Activated CD4-positive, alpha-beta T cell treated with anti-CD3 and anti-CD28 coated beads for 1 hour (primary cell): ENCODE results near the gene TCTA.

Experiments used
- DNase-seq: peaks from one replicate; pipeline ENCODE4 v3.0.0-alpha.2; 2020

The TCTA gene

DNA sequence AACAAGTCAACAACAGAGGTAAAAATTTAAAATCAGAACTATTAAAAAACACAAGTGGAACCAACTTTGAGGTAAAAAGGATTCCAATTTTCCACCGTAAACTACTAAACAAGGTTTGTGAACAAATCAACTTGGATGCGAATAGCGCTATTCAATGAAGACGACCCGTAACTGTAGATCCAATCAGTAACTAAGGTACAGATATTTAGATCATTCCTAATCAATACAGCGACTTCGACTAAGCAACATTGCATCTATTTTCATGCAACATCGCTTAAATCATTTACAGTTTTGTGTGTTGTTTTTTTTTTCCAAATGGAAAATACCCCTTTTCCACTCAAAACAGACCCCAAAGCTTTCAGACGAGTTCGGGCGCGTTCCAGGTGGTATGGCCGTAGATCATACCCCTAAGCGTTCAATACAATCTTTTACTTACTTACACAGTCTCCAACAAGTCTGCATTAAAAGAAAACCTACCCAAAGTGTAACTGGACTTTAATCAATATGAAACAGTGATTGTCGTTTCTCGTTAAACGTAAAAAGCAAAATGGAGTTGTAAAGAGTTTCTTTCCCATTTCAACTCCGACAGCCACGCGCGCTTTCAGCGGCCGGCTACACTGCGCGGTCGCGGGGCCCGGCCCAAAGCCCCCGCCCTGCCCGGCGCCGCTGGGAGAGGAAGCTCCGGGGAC is 1.2 kb upstream of the TCTA start:
- no peak for DNase-seq

DNA sequence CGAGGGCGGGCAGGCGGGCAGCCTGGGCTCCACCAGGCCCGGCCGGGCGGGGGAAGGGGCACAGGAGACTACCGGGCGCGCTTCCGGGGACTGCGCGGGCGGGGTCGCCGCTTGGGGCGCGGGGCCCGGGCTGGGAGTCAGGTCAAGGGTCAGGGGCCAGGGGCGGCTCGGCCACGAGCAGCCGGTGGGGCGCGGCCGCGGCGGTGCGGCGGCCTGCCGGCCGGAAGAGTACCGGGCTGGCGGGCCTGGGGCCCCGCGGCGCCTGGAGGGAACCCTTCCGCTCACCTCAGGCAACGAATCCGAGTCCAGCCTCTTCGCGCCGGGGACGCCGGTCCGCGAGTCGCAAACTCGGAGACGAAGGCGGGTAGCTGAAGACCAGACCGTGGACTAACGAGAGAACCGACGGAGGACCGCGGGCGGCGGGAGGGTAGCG is 672 bp upstream of the TCTA start:
- DNase-seq, result no peak

GRCh38 chr3:49412632-49413337 is 562 bp downstream of the TCTA start:
- DNase-seq, result no peak

DNA sequence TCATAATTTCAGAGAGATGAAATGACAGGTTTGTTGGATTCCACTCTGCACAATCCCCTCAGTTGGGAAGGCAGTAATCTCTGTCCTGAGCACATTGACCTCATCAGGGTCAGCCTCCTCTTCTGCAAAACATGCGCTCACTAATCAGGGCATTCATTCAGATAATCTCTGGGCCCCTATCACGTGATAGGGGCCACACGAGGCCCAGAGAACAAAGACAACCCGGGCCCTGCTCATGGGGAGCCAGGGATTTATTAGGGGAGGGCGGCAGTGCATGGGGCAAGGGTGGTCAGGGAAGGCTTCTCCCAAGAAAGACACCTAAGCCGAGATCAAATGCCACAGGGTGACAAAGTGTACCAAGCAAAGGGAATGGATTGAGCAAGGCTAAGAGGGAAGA is 1.1 kb downstream of the TCTA start:
- DNase-seq, result no peak

DNA sequence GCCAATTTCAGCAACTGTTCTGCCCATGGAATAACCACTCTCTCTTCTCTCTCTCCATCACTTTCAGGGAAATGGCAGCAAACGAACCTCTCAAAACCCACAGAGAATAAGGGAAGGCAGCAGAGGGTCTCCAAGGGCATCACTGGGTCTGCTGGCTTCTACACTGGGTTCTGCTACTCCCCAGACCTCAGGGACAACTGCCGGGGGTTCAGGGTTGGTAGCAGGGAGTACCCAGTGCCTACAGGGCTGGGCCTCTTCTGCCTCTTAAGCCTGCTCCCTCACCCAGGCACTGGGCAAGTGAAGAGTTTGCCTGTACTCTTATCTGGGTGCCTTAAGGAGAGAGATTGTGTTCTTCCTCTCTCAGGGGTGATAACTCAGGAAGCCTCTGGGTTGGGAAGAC is 2.5 kb downstream of the TCTA start:
- no peak for DNase-seq

- peak; percentile 33 for DNase-seq
Measured at GRCh38 chr3:49415931-49416601, 3.8 kb downstream of the TCTA start.

DNA sequence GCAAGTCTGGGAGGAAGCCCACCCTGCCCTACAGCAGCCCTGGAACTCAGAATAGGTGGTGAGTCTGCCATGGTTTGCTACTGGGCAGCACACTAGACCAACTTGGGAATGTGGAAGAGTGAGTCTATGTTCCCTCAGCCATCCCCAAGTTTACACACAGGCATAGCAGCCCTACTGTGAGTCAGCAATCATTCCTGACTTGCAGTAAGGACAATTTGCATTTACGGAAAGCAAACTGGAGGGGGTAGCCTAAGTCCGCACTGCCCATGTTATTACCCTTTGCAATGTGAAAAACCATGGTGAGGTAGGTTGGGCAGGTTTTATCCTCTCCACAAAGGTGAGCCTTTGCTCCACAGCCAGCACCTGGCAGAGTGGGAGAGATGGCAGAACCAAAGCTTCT is 4.6 kb downstream of the TCTA start:
- no peak for DNase-seq

DNA sequence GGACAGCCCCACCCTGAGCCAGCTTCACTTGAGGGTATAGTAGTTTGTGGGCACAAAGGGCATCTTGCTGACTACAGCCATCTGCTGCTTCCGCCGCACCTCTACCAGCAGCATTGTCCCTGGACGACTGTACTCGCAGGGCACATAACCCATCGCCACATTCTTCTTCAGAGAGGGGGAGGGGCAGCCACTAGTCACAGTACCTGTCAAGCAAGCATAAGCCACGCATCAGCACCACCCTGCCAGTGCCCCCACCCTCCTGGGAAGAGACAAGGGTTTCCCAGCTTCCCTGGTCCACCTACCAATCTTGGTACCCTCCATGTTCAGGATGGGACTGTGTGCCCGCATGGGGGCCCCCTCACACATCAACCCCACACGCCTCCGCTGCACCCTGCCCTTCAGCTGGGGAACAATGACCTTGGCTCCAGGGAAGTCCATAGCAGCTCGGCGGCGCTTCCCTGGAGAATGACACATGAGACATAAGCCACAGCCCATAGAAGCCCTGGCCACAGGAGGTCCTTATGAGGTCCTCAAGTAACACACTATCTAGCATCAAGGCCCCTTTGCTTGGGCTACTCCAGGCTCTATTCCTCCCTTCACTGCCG is 5.4 kb downstream of the TCTA start:
- no peak for DNase-seq

GRCh38 chr3:49421890-49422378 is 9.7 kb downstream of the TCTA start:
- no peak for DNase-seq

- no peak for DNase-seq
Measured at GRCh38 chr3:49422379-49423248, 10.4 kb downstream of the TCTA start, which contains the start of gene AMT. TSS of gene AMT (minus strand) at chr3:49422473. CDS start at chr3:49422450, 23 bp downstream.

GRCh38 chr3:49424816-49425215 is 12.6 kb downstream of the TCTA start:
- no peak for DNase-seq

DNA sequence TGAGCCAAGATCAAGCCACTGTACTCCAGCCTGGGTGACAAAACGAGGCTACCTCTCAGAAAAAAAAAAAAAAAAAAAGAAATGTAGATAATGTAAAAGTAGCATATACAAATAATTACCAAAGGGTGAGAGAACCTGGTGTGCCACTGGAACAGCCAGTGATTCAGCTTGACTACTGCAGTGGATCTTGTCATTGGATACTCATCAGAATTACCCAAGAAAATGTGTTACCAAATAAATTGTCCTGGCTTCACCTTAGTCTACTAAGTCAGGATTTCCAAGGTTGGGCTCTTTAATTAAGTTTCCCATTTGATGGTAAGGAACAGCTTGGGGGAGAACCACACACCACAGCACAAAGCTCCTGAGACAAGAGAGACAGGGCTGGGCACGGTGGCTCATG is 15.4 kb downstream of the TCTA start:
- no peak for DNase-seq

DNA sequence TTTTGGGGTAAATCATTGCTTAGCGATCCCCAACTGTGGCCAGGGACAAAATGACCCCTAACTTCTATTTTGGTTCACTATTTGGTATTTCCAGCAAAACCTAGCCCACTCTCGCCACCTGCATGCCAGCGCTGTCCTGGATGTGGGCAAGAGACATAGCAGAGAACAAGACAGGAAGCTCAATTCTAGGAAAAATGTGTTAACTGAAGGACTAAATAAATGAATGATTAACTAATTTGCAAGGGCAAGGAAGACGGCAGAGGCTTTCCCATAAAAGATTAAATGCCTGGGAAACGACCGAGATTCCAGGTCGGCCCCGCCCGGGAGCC is 16.5 kb downstream of the TCTA start:
- DNase-seq, result no peak

DNA sequence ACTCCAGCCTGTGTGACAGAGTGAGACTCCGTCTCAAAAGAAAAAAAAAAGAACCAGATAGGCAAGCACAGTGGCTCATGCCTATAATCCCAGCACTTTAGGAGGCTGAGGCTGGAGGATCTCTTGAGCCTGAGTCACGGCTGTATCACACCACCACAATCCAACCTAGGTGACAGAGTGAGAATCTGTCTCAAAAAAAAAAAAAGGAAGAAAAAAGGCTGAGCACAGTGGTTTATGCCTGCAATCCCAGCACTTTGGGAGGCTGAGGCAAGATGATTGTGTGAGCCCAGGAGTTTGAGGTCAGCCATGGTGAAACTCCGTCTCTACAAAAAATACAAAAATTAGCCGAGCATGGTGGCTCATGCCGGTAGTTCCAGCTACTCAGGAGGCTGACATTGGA is 22.5 kb downstream of the TCTA start:
- no peak for DNase-seq

GRCh38 chr3:49445391-49445790 is 33.2 kb downstream of the TCTA start:
- DNase-seq, result no peak

- DNase-seq, result no peak
Measured at GRCh38 chr3:49453621-49454020, 41.4 kb downstream of the TCTA start.

DNA sequence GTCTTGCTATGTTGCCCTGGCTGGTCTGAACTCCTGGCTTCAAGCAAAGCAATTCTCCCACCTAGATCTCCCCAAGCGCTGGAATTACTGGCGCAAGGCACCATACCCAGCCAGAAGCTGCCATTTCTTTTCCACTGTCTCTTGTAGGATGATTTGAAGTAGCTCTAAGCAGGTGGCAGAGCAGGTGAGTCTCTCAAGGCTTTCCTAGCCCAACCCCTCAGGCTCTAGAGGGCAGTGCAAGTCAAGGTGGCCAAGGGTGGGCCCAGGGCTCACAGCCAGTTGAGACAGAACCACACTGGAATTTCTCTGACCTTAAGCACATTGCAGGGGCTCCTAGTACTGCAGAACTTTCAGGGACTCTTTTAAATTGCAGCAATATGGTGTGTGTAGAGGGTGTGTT is 42.2 kb downstream of the TCTA start:
- DNase-seq, result no peak

GRCh38 chr3:49454898-49455681 is 42.9 kb downstream of the TCTA start:
- no peak for DNase-seq

DNA sequence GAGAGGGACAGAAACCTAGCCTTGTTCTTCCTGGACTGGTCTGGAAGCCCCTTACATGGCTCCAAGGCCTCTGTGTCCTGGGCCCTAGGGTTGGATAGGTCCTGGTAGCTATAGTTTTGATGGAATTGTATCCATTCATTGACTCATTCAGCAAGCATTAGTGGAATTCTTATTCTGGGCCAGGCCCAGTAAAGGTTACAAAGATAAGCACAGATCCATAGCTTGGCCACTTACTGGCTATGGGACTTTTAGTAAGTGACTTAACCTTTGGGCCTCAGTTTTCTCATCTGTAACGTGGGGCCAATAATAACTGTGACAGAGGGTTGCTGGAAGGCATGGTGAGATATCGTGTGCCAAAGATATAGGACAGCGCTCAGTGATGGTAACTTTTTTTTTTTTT is 44.2 kb downstream of the TCTA start:
- no peak for DNase-seq

DNA sequence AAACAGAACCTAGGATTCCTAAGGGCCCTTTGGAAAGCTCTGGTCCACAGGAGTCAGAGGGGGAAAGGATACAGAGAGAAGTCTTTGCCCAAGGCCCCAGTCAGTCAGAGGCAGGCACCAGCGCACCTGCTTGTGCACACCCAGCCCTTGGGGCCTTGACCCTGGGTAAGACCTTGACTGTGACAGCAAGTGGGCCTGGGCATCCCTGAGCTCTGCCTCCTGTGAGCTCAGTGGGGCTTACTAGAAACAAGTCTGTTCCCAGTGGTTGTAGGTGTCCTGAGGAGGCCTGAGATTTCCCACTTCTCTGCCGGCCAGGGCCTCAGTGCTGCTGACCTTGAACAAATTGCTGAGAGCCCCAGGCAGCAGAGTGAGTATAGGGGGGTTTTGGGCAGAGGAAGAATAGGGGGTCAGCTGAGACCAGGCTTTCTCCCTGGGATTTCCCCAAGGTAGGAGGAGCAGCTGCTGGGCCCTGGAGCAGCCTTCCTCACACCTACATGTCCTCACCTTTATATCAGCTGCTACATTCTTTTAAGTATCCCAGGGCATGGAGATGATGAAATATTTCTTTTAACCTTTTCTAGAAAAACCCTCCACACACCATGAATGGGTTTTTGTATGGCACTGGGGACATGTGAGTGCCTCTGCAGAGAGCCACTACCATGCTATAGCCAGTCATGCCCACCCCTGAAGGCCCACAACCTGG is 48.1 kb downstream of the TCTA start:
- no peak for DNase-seq

DNA sequence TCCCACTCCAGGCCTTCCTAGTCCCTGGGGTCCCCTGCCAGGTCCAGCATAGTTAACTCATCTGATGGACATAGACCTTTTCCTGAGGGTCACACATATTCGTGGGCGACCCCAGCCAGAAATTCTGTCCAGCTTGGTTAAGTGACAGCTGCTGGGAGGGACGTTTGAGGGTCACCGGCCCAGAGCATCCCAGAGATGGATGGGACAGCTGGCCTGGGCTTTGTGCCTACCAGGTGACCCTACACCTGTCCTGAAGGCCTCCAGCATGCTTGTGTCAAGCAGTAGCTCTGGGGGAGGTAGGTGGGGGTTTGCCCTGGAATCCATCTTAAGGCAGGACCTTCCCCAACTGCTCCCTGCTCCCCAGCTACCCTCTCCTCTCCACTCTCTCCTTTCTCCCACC is 48.7 kb downstream of the TCTA start:
- no peak for DNase-seq
